H1 (cell line): Measurements from ENCODE around the gene CEBPE. TPM values are rescaled to one million over a fixed set of nuclear protein-coding genes. Genes with fewer than 3 reads are reported as not detected.

ENCODE experiments used
- CTCF ChIA-PET: fragments of 300-600 bp; sonication (Branson Sonifier 250); formaldehyde crosslinking; loops from one replicate; lab custom pipeline; 2021; ENCODE audit not compliant: partially characterized antibody; lab: Charles Lee
- POLR2A ChIA-PET: fragments of 300-600 bp; sonication (Branson Sonifier 250); formaldehyde crosslinking; loops from one replicate; lab custom pipeline; 2021; ENCODE audit warnings: inconsistent platforms; ENCODE audit not compliant: partially characterized antibody; lab: Charles Lee
- DNase-seq, 2 experiments: peaks; one replicate each; pipeline versions ENCODE4 v3.0.0 to v3.0.0-alpha.2; 2010 to 2022; ENCODE audit warnings: low spot score in 2 of 2, low read depth in 1 of 2, mixed read lengths in 1 of 2
- FAIRE-seq: peaks from 2 replicates; lab custom pipeline; 2011; peaks lifted over from hg19 to GRCh38; lab: Jason Lieb, UNC
- H2AFZ ChIP-seq: 2 replicates; pipeline ENCODE4 v1.8.1; 2012; ENCODE audit warnings: low read length, inconsistent platforms
- H2AK5ac ChIP-seq: 2 replicates; pipeline ENCODE4 v1.6.1; 2013; ENCODE audit warnings: low read depth, low read length
- H2BK120ac ChIP-seq: replicated peaks from 2 replicates; pipeline ENCODE3; 2013; ENCODE audit warnings: low read depth, low read length, inconsistent platforms
- H2BK12ac ChIP-seq: 2 replicates; pipeline ENCODE4 v1.6.1; 2013; ENCODE audit warnings: low read depth, low read length
- H2BK15ac ChIP-seq: 2 replicates; pipeline ENCODE4 v1.6.1; 2013; ENCODE audit warnings: low read length
- H2BK20ac ChIP-seq: 2 replicates; pipeline ENCODE4 v1.6.1; 2013; ENCODE audit warnings: low read length
- H2BK5ac ChIP-seq: 2 replicates; pipeline ENCODE4 v1.6.1; 2013; ENCODE audit warnings: low read depth, low read length
- H3K14ac ChIP-seq: 2 replicates; pipeline ENCODE4 v1.6.1; 2013; ENCODE audit warnings: inconsistent platforms; ENCODE audit not compliant: insufficient read length
- H3K18ac ChIP-seq: 2 replicates; pipeline ENCODE4 v1.6.1; 2013; ENCODE audit warnings: low read length; ENCODE audit errors: extremely low read depth
- H3K23ac ChIP-seq: 2 replicates; pipeline ENCODE4 v1.6.1; 2013; ENCODE audit warnings: inconsistent platforms; ENCODE audit not compliant: insufficient read length
- H3K23me2 ChIP-seq: 2 replicates; pipeline ENCODE4 v1.6.1; 2013; ENCODE audit warnings: low read depth, low read length
- H3K27ac ChIP-seq: 2 replicates; pipeline ENCODE4 v1.6.1; 2011; ENCODE audit warnings: low read depth, low read length, inconsistent platforms
- H3K27me3 ChIP-seq, 4 experiments: replicated peaks in 1 of 4; 1 replicate in 1 of 4; 2 replicates in 3 of 4; pipeline versions ENCODE4 v1.6.1 to v1.8.1; 2011 to 2013; ENCODE audit warnings: low read length in 3 of 4, mild to moderate bottlenecking in 3 of 4, inconsistent platforms in 2 of 4, mixed read lengths in 2 of 4, moderate library complexity in 1 of 4; ENCODE audit not compliant: control insufficient read depth in 3 of 4, insufficient read depth in 3 of 4; ENCODE audit errors: extremely low read depth in 1 of 4
- H3K36me3 ChIP-seq, 4 experiments: 2 replicates each; pipeline versions ENCODE4 v1.6.1 to v1.8.1; 2011 to 2013; ENCODE audit warnings: mild to moderate bottlenecking in 4 of 4, low read length in 3 of 4, moderate library complexity in 2 of 4, control low read depth in 1 of 4, inconsistent platforms in 1 of 4; ENCODE audit not compliant: insufficient read depth in 4 of 4, control insufficient read depth in 2 of 4
- H3K4ac ChIP-seq: replicated peaks from 2 replicates; pipeline ENCODE3; 2013; ENCODE audit warnings: low read length, low read depth, mixed read lengths, inconsistent platforms; ENCODE audit not compliant: insufficient read length
- H3K4me1 ChIP-seq, 4 experiments: replicated peaks in 1 of 4; 1 replicate in 1 of 4; 2 replicates in 3 of 4; pipeline versions ENCODE4 v1.6.1 to v1.8.1; 2011 to 2013; ENCODE audit warnings: low read length in 3 of 4, inconsistent platforms in 2 of 4, mixed read lengths in 1 of 4; ENCODE audit not compliant: insufficient read depth in 4 of 4, control insufficient read depth in 3 of 4
- H3K4me2 ChIP-seq, 2 experiments: 2 replicates each; pipeline versions ENCODE4 v1.6.1 to v1.8.1; 2011 to 2013; ENCODE audit warnings: low read depth in 2 of 2, low read length in 2 of 2, control low read depth in 1 of 2, inconsistent platforms in 1 of 2, mild to moderate bottlenecking in 1 of 2; ENCODE audit not compliant: insufficient read depth in 1 of 2
- H3K4me3 ChIP-seq, 4 experiments: fragments of 200-600, 300-600 bp in 1 of 4; sonication (generic), shearing (Covaris generic), sonication (Bioruptor Twin) in 1 of 4; 2 replicates each; pipeline versions ENCODE4 v1.5.1 to v1.8.1; 2011 to 2016; ENCODE audit warnings: low read length in 4 of 4, low read depth in 3 of 4, control low read depth in 2 of 4, inconsistent platforms in 2 of 4, mild to moderate bottlenecking in 2 of 4, mixed read lengths in 1 of 4, moderate library complexity in 1 of 4; ENCODE audit not compliant: insufficient read depth in 2 of 4; ENCODE audit errors: extremely low read depth in 1 of 4
- H3K56ac ChIP-seq: replicated peaks from 2 replicates; pipeline ENCODE3; 2013; ENCODE audit warnings: low read depth, mild to moderate bottlenecking, mixed read lengths, low read length, inconsistent platforms; ENCODE audit not compliant: insufficient read length
- H3K79me1 ChIP-seq: 2 replicates; pipeline ENCODE4 v1.6.1; 2013; ENCODE audit warnings: low read depth, low read length, control low read depth
- H3K79me2 ChIP-seq, 2 experiments: 2 replicates each; pipeline versions ENCODE4 v1.6.1 to v1.8.1; 2012 to 2013; ENCODE audit warnings: low read length in 2 of 2, mild to moderate bottlenecking in 2 of 2, inconsistent platforms in 1 of 2; ENCODE audit not compliant: insufficient read depth in 2 of 2, control insufficient read depth in 1 of 2
- H3K9ac ChIP-seq, 4 experiments: replicated peaks in 1 of 4; 1 replicate in 1 of 4; 2 replicates in 3 of 4; pipeline versions ENCODE4 v1.6.1 to v1.8.1; 2011 to 2013; ENCODE audit warnings: low read depth in 3 of 4, low read length in 3 of 4, control low read depth in 2 of 4, mild to moderate bottlenecking in 2 of 4, moderate library complexity in 2 of 4, inconsistent platforms in 1 of 4; ENCODE audit errors: extremely low read depth in 1 of 4
- H3K9me3 ChIP-seq, 2 experiments: 2 replicates each; pipeline versions ENCODE4 v1.6.1 to v1.8.1; 2012 to 2013; ENCODE audit warnings: mild to moderate bottlenecking in 2 of 2, moderate library complexity in 2 of 2, control low read depth in 1 of 2, inconsistent platforms in 1 of 2, low read depth in 1 of 2, low read length in 1 of 2, mixed read lengths in 1 of 2; ENCODE audit not compliant: insufficient read depth in 2 of 2
- H4K20me1 ChIP-seq, 2 experiments: replicated peaks in 1 of 2; 2 replicates each; pipeline versions ENCODE3 to v1.8.1; 2011 to 2013; ENCODE audit warnings: inconsistent platforms in 2 of 2, low read length in 2 of 2, mild to moderate bottlenecking in 1 of 2; ENCODE audit not compliant: insufficient read depth in 2 of 2, control insufficient read depth in 1 of 2
- H4K5ac ChIP-seq: 2 replicates; pipeline ENCODE4 v1.6.1; 2013; ENCODE audit warnings: low read length, low read depth, mixed read lengths, inconsistent platforms; ENCODE audit not compliant: insufficient read length
- H4K8ac ChIP-seq: 2 replicates; pipeline ENCODE4 v1.8.0; 2013; ENCODE audit warnings: mild to moderate bottlenecking, moderate library complexity, low read length, inconsistent platforms; ENCODE audit not compliant: insufficient read depth; ENCODE audit errors: extremely low read depth
- H4K91ac ChIP-seq: replicated peaks from 2 replicates; pipeline ENCODE3; 2013; ENCODE audit warnings: low read length, mixed read lengths, inconsistent platforms; ENCODE audit not compliant: insufficient read length
- EP300 ChIP-seq, 2 experiments: IDR thresholded peaks; 1 replicate in 1 of 2; 2 replicates in 1 of 2; pipeline ENCODE4 v1.6.1; 2011 to 2012; ENCODE audit warnings: low read depth in 2 of 2, low read length in 2 of 2, mild to moderate bottlenecking in 2 of 2, borderline replicate concordance in 1 of 2, inconsistent platforms in 1 of 2, moderate library complexity in 1 of 2
- HDAC6 ChIP-seq: IDR thresholded peaks from one replicate; pipeline ENCODE4 v1.7.1; 2012; ENCODE audit warnings: low read depth, mild to moderate bottlenecking, inconsistent platforms, low read length, moderate library complexity
- JUN ChIP-seq: IDR thresholded peaks from 2 replicates; pipeline ENCODE4 v1.6.1; 2011; ENCODE audit warnings: low read depth, mild to moderate bottlenecking, improper control_type of control experiment, low read length
- JUND ChIP-seq: IDR thresholded peaks from 2 replicates; pipeline ENCODE4 v1.6.1; 2011; ENCODE audit warnings: mild to moderate bottlenecking, improper control_type of control experiment, low read length
- KDM1A ChIP-seq: fragments of 200-600, 300-600 bp; sonication (generic); IDR thresholded peaks from 2 replicates; pipeline ENCODE4 v1.7.1; 2016; ENCODE audit warnings: mild to moderate bottlenecking, low read length, borderline replicate concordance
- NANOG ChIP-seq: IDR thresholded peaks from 2 replicates; pipeline ENCODE4 v1.6.1; 2011; ENCODE audit warnings: low read length, low read depth, mild to moderate bottlenecking, inconsistent platforms; ENCODE audit not compliant: insufficient read depth, poor library complexity, severe bottlenecking
- POLR2A ChIP-seq, 2 experiments: IDR thresholded peaks; 1 replicate in 1 of 2; 2 replicates in 1 of 2; pipeline ENCODE4 v1.6.1; 2011; ENCODE audit warnings: low read depth in 2 of 2, low read length in 2 of 2, mild to moderate bottlenecking in 2 of 2; ENCODE audit errors: control extremely low read depth in 1 of 2
- RBBP5 ChIP-seq: IDR thresholded peaks from 2 replicates; pipeline ENCODE4 v1.7.1; 2012; ENCODE audit warnings: low read depth, mild to moderate bottlenecking, inconsistent platforms, low read length, moderate library complexity, borderline replicate concordance
- SRF ChIP-seq: IDR thresholded peaks from 2 replicates; pipeline ENCODE4 v1.6.1; 2011; ENCODE audit warnings: mild to moderate bottlenecking, low read depth, low read length, moderate library complexity
- WGBS, 2 experiments: shearing (Covaris generic) in 1 of 2; methylation state at CpG; one replicate each; pipeline versions ENCODE4 v1.1.6 to v1.1.7; 2013 to 2015; ENCODE audit warnings: low lambda C conversion rate in 2 of 2, mixed read lengths in 2 of 2, inconsistent platforms in 1 of 2, low coverage in 1 of 2, missing lambda C conversion rate in 1 of 2; ENCODE audit not compliant: insufficient replicate concordance in 2 of 2, insufficient coverage in 1 of 2, insufficient read length in 1 of 2; ENCODE audit errors: extremely low coverage in 1 of 2, missing lambda C conversion rate in 1 of 2; 5-methylcytosine and 5-hydroxymethylcytosine counted together
- polyA plus RNA-seq, 7 experiments: library from polyadenylated mRNA; depleted of rRNA in 3 of 7; stranded (reverse) in 5 of 7; unstranded in 2 of 7; fragments of >200 nt in 5 of 7; fragments of 200-250 nt in 2 of 7; gene quantifications; 1 replicate in 5 of 7; 2 replicates in 1 of 7; 4 replicates in 1 of 7; pipeline versions ENCODE4 v1.2.1 to v1.2.3, GENCODE V29; 2011 to 2013; ENCODE audit warnings: missing spikeins in 2 of 7, mixed read lengths in 2 of 7
- total RNA-seq: library from RNA; stranded (reverse); fragmentation: NEBNext Ultra II Directional; extraction: Animal tissue kit (Norgen Biotek cat#: 25700); gene quantifications from 2 replicates; pipeline ENCODE4 v1.2.1, GENCODE V29; 2021
- TF ChIP-seq, protein P1 (sequence below), 3 experiments: IDR thresholded peaks; 1 replicate in 2 of 3; 2 replicates in 1 of 3; pipeline versions ENCODE4 v1.5.1 to v1.6.1; 2011; ENCODE audit warnings: low read length in 3 of 3, mild to moderate bottlenecking in 3 of 3, inconsistent platforms in 2 of 3, low read depth in 1 of 3, moderate library complexity in 1 of 3; ENCODE audit not compliant: insufficient read depth in 1 of 3; ENCODE audit errors: control extremely low read depth in 1 of 3

Gene CEBPE
- total and polyA plus RNA-seq, 2 of the 8 experiments (the other 6 are each of a cell fraction or from before 2014, with no cell fraction given), result 0.05 TPM; not detected in 1

GRCh38 chr14:23125933-23126524 is 7.0 kb upstream of the CEBPE start:
- Histone ChIP-seq H2BK20ac (no peak overlapping the region), H2BK5ac (no peak overlapping the region), H3K4me2 (no peak overlapping the region), H3K27me3 (no peaks in the 10 kb centered on the region), H3K9me3 (no peaks in the 10 kb centered on the region), H2AK5ac (no peak overlapping the region), H2BK120ac (no peak overlapping the region), H3K27ac (no peak overlapping the region), H3K79me2 (no peaks in the 10 kb centered on the region), H3K79me1 (no peaks in the 10 kb centered on the region), H3K18ac (no peak overlapping the region), H3K36me3 (peaks cover 13 to 43% (median 21%) of the 10 kb centered on the region in 4 experiments), H3K4me1 (peaks cover 0 to 11% (median 4%) of the 10 kb centered on the region in 4 experiments; a peak in 5 of 7 replicates), H2BK15ac (no peak overlapping the region), H4K5ac (no peak overlapping the region), H4K8ac (no peak overlapping the region), H2AFZ (no peak overlapping the region), H3K4me3 (no peak overlapping the region), H3K56ac (no peak overlapping the region), H3K14ac (no peak overlapping the region), H3K9ac (no peak overlapping the region), H3K23ac (no peak overlapping the region), H4K91ac (no peak overlapping the region), H3K4ac (no peak overlapping the region), H4K20me1 (peaks cover 0 to 2% of the 10 kb centered on the region in 2 experiments), H2BK12ac (no peak overlapping the region), H3K23me2 (no peaks in the 10 kb centered on the region)
- 63% methylated on average over 9 of the region's 9 CpGs; no CpG with 5 or more reads in 1 of the 2 experiments for WGBS, 2 experiments
- ChIA-PET POLR2A (interaction anchor here (0.6 to 3.1 kb wide), 7 partner anchors 12 to 340 kb away, joined by 3 to 9 read pairs (median 4); partner anchors contain the start of genes ACIN1 and C14orf119), CTCF (interaction anchor here (1.0 to 11.8 kb wide), 5 partner anchors 44 to 168 kb away, joined by 3 to 290 read pairs (median 4); partner anchors contain the start of gene SLC7A8)
- no peak for DNase-seq
- no peak for FAIRE-seq
- no peak for TF ChIP-seq KDM1A
- TF ChIP-seq HDAC6, result no peak
- no peak for TF ChIP-seq EP300 (IDR thresholded peaks at IDR 0.05; ENCODE audit: borderline replicate concordance in 1 of 2, low read depth in 2 of 2, low read length in 2 of 2)
- no peak for TF ChIP-seq POLR2A (IDR thresholded peaks at IDR 0.05; ENCODE audit: control extremely low read depth in 1 of 2, low read depth in 2 of 2, low read length in 2 of 2)
- TF ChIP-seq NANOG, result no peak
- TF ChIP-seq JUN, result no peak
- no peak for TF ChIP-seq SRF
- TF ChIP-seq RBBP5, result no peak
- no peak for TF ChIP-seq JUND
- TF ChIP-seq, protein P1, sequence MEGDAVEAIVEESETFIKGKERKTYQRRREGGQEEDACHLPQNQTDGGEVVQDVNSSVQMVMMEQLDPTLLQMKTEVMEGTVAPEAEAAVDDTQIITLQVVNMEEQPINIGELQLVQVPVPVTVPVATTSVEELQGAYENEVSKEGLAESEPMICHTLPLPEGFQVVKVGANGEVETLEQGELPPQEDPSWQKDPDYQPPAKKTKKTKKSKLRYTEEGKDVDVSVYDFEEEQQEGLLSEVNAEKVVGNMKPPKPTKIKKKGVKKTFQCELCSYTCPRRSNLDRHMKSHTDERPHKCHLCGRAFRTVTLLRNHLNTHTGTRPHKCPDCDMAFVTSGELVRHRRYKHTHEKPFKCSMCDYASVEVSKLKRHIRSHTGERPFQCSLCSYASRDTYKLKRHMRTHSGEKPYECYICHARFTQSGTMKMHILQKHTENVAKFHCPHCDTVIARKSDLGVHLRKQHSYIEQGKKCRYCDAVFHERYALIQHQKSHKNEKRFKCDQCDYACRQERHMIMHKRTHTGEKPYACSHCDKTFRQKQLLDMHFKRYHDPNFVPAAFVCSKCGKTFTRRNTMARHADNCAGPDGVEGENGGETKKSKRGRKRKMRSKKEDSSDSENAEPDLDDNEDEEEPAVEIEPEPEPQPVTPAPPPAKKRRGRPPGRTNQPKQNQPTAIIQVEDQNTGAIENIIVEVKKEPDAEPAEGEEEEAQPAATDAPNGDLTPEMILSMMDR (IDR thresholded peaks at IDR 0.05; ENCODE audit: control extremely low read depth in 1 of 3, insufficient read depth in 1 of 3, low read depth in 1 of 3, low read length in 3 of 3), result no peak
